ENCODE results near the gene CASTOR1.
A peak's percentile ranks its signal among the peaks of the same experiment; 100 is the strongest.

Gene CASTOR1

GRCh38 chr22:30262917-30263741, 26.2 kb downstream of the CASTOR1 start:
- 12% methylated on average over 19 of the region's 27 CpGs for WGBS (ENCODE audit: insufficient coverage)
- Histone ChIP-seq H3K27me3 (replicated peaks in 2 of 5; ENCODE audit: control insufficient read depth in 4 of 5, insufficient read depth in 5 of 5, low read length in 4 of 5) (no peaks in the 10 kb centered on the region), H3K4me3 (ENCODE audit: control insufficient read depth in 1 of 7, extremely low read depth in 1 of 7, insufficient read depth in 4 of 7, low read depth in 2 of 7, low read length in 6 of 7) (peak overlapping the region in 4 of 7 experiments; percentile 25 to 53 (median 40)), H3K9me3 (ENCODE audit: control extremely low read depth in 1 of 5, control insufficient read depth in 4 of 5, insufficient read depth in 2 of 5, low read depth in 1 of 5, low read length in 4 of 5) (no peaks in the 10 kb centered on the region), H3K27ac (ENCODE audit: insufficient read depth in 1 of 2, low read depth in 1 of 2, low read length in 2 of 2, poor library complexity in 1 of 2, severe bottlenecking in 2 of 2) (peak overlapping the region in 1 of 2 experiments; percentile 76), H3K4me1 (ENCODE audit: control extremely low read depth in 1 of 4, control insufficient read depth in 4 of 4, insufficient read depth in 4 of 4, low read length in 3 of 4) (peaks cover 6 to 92% (median 74%) of the 10 kb centered on the region in 4 experiments), H3K36me3 (ENCODE audit: control insufficient read depth in 4 of 4, insufficient read depth in 4 of 4, low read length in 3 of 4) (peaks cover 0 to 28% (median 3%) of the 10 kb centered on the region in 4 experiments)
- DNase-seq: peak; percentile 86 to 97 (median 95)
- ChIA-PET POLR2A (interaction anchor here (0.8 to 1.7 kb wide), 5 partner anchors 14 to 28 kb away, joined by 3 to 4 read pairs (median 4); no protein-coding TSS in a partner anchor), CTCF (interaction anchor here (0.8 to 1.3 kb wide), 8 partner anchors 37 to 158 kb away, joined by 3 to 5 read pairs (median 4); no protein-coding TSS in a partner anchor)

- Histone ChIP-seq H3K36me3 (ENCODE audit: control insufficient read depth in 4 of 4, insufficient read depth in 4 of 4, low read length in 3 of 4) (peaks cover 0 to 28% (median 3%) of the 10 kb centered on the region in 4 experiments), H3K9me3 (ENCODE audit: control extremely low read depth in 1 of 5, control insufficient read depth in 4 of 5, insufficient read depth in 2 of 5, low read depth in 1 of 5, low read length in 4 of 5) (no peaks in the 10 kb centered on the region), H3K27me3 (replicated peaks in 2 of 5; ENCODE audit: control insufficient read depth in 4 of 5, insufficient read depth in 5 of 5, low read length in 4 of 5) (no peaks in the 10 kb centered on the region), H3K4me3 (ENCODE audit: control insufficient read depth in 1 of 7, extremely low read depth in 1 of 7, insufficient read depth in 4 of 7, low read depth in 2 of 7, low read length in 6 of 7) (peak overlapping the region in 1 of 7 experiments; percentile 30), H3K4me1 (ENCODE audit: control extremely low read depth in 1 of 4, control insufficient read depth in 4 of 4, insufficient read depth in 4 of 4, low read length in 3 of 4) (peaks cover 6 to 91% (median 68%) of the 10 kb centered on the region in 4 experiments), H3K27ac (ENCODE audit: insufficient read depth in 1 of 2, low read depth in 1 of 2, low read length in 2 of 2, poor library complexity in 1 of 2, severe bottlenecking in 2 of 2) (no peak overlapping the region)
- CTCF ChIA-PET: interaction anchor here (1.4 kb wide), 1 partner anchor 124 kb away, joined by 4 read pairs; no protein-coding TSS in a partner anchor
- WGBS (ENCODE audit: insufficient coverage): 89% methylated on average over 4 of the region's 4 CpGs
- POLR2A ChIA-PET: no interaction called here
- DNase-seq: no peak
These were observed 27.2 kb downstream of the CASTOR1 start for GRCh38 chr22:30262112-30262511.

DNA sequence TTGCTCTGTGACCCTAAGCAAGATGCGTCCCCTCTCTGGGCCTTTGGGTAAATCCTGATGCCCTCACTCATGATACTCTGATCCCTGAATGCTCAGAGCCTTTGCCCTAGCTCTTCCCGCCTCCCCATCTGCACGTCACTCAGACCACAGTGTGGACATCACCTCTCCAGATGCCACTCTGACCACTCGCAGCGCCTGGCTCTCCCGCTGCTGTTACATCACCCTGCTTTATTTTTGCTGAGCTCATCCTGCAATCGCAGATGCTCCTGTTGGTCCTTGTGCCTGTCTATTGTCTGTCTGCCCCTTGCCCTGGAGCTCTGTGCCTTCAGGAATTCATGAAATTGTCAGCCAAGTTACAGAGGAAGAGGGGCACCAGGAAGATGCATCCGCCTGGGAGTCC, 28.2 kb downstream of the CASTOR1 start:
- no peak for DNase-seq
- Histone ChIP-seq H3K36me3 (ENCODE audit: control insufficient read depth in 4 of 4, insufficient read depth in 4 of 4, low read length in 3 of 4) (peaks cover 0 to 28% (median 3%) of the 10 kb centered on the region in 4 experiments), H3K27me3 (replicated peaks in 2 of 5; ENCODE audit: control insufficient read depth in 4 of 5, insufficient read depth in 5 of 5, low read length in 4 of 5) (no peaks in the 10 kb centered on the region), H3K9me3 (ENCODE audit: control extremely low read depth in 1 of 5, control insufficient read depth in 4 of 5, insufficient read depth in 2 of 5, low read depth in 1 of 5, low read length in 4 of 5) (no peaks in the 10 kb centered on the region), H3K4me3 (ENCODE audit: control insufficient read depth in 1 of 7, extremely low read depth in 1 of 7, insufficient read depth in 4 of 7, low read depth in 2 of 7, low read length in 6 of 7) (no peak overlapping the region), H3K27ac (ENCODE audit: insufficient read depth in 1 of 2, low read depth in 1 of 2, low read length in 2 of 2, poor library complexity in 1 of 2, severe bottlenecking in 2 of 2) (no peak overlapping the region), H3K4me1 (ENCODE audit: control extremely low read depth in 1 of 4, control insufficient read depth in 4 of 4, insufficient read depth in 4 of 4, low read length in 3 of 4) (peaks cover 6 to 87% (median 61%) of the 10 kb centered on the region in 4 experiments)
- 93% methylated on average over 8 of the region's 8 CpGs for WGBS (ENCODE audit: insufficient coverage)
- POLR2A ChIA-PET: no interaction called here
- CTCF ChIA-PET: interaction anchor here (0.7 to 1.7 kb wide), 6 partner anchors 9 to 149 kb away, joined by 3 to 5 read pairs (median 4); no protein-coding TSS in a partner anchor

DNA sequence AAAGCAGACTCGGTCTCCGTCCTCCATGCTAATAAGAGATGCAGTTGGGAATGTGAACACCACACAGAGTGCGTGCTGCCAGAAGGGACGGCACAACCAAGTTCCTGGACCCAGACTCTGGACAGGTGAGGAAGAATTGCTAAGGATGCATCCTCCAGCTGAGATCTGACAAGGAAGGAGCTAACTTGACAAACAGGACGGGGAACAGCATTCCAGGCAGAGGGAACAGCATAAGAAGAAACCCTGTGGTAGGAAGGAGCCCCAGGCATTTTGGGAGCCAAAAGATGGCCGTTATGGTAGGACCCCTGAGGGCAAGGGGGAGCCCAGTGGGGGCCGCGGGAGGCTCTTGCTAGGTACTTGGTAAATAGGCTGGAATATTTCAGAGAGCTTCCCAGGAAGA, 28.6 kb downstream of the CASTOR1 start:
- DNase-seq: no peak
- Histone ChIP-seq H3K27ac (ENCODE audit: insufficient read depth in 1 of 2, low read depth in 1 of 2, low read length in 2 of 2, poor library complexity in 1 of 2, severe bottlenecking in 2 of 2) (no peak overlapping the region), H3K36me3 (ENCODE audit: control insufficient read depth in 4 of 4, insufficient read depth in 4 of 4, low read length in 3 of 4) (peaks cover 0 to 28% (median 3%) of the 10 kb centered on the region in 4 experiments), H3K4me1 (ENCODE audit: control extremely low read depth in 1 of 4, control insufficient read depth in 4 of 4, insufficient read depth in 4 of 4, low read length in 3 of 4) (peaks cover 6 to 86% (median 59%) of the 10 kb centered on the region in 4 experiments), H3K9me3 (ENCODE audit: control extremely low read depth in 1 of 5, control insufficient read depth in 4 of 5, insufficient read depth in 2 of 5, low read depth in 1 of 5, low read length in 4 of 5) (no peaks in the 10 kb centered on the region), H3K27me3 (replicated peaks in 2 of 5; ENCODE audit: control insufficient read depth in 4 of 5, insufficient read depth in 5 of 5, low read length in 4 of 5) (no peaks in the 10 kb centered on the region), H3K4me3 (ENCODE audit: control insufficient read depth in 1 of 7, extremely low read depth in 1 of 7, insufficient read depth in 4 of 7, low read depth in 2 of 7, low read length in 6 of 7) (no peak overlapping the region)
- CTCF ChIA-PET: interaction anchor here (0.7 to 1.7 kb wide), 7 partner anchors 10 to 148 kb away, joined by 3 to 5 read pairs (median 3); no protein-coding TSS in a partner anchor
- POLR2A ChIA-PET: no interaction called here
- WGBS (ENCODE audit: insufficient coverage): 100% methylated on average over 6 of the region's 8 CpGs

DNA sequence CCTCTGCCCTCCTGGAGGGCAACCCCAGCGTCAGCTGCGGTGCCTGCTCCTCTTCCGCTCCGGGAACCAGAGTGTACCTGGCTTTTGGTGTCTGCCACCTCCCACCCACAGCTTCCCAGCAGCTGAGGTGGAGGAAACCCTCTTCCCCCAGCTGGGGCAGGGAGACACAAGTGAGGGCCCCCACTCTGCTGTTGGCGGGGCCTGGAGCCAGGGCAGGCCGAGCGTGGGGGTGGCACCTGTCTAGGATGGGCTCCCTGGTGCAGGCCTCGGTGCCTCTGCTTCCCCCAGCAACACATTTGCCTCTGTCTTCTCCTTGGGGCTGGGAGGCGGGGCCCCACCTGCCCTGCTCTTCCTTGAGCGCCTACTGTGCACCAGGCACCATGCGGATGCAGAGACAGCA, 29.0 kb downstream of the CASTOR1 start:
- ChIA-PET CTCF (interaction anchor here (1.0 to 1.7 kb wide), 5 partner anchors 14 to 148 kb away, joined by 3 to 4 read pairs (median 3); no protein-coding TSS in a partner anchor), POLR2A (no interaction called here)
- H3K9me3 ChIP-seq (ENCODE audit: control extremely low read depth in 1 of 5, control insufficient read depth in 4 of 5, insufficient read depth in 2 of 5, low read depth in 1 of 5, low read length in 4 of 5): no peaks in the 10 kb centered on the region
- DNase-seq: no peak
- no peak overlapping the region for H3K4me3 ChIP-seq (ENCODE audit: control insufficient read depth in 1 of 7, extremely low read depth in 1 of 7, insufficient read depth in 4 of 7, low read depth in 2 of 7, low read length in 6 of 7)
- no peaks in the 10 kb centered on the region for H3K27me3 ChIP-seq (replicated peaks in 2 of 5; ENCODE audit: control insufficient read depth in 4 of 5, insufficient read depth in 5 of 5, low read length in 4 of 5)
- peaks cover 4 to 82% (median 56%) of the 10 kb centered on the region in 4 experiments for H3K4me1 ChIP-seq (ENCODE audit: control extremely low read depth in 1 of 4, control insufficient read depth in 4 of 4, insufficient read depth in 4 of 4, low read length in 3 of 4)
- H3K27ac ChIP-seq (ENCODE audit: insufficient read depth in 1 of 2, low read depth in 1 of 2, low read length in 2 of 2, poor library complexity in 1 of 2, severe bottlenecking in 2 of 2): no peak overlapping the region
- H3K36me3 ChIP-seq (ENCODE audit: control insufficient read depth in 4 of 4, insufficient read depth in 4 of 4, low read length in 3 of 4): peaks cover 0 to 28% (median 3%) of the 10 kb centered on the region in 4 experiments
- 90% methylated on average over 8 of the region's 11 CpGs for WGBS (ENCODE audit: insufficient coverage)

- 88% methylated on average over 5 of the region's 6 CpGs for WGBS (ENCODE audit: insufficient coverage)
- no peaks in the 10 kb centered on the region for H3K27me3 ChIP-seq (replicated peaks in 2 of 5; ENCODE audit: control insufficient read depth in 4 of 5, insufficient read depth in 5 of 5, low read length in 4 of 5)
- no peaks in the 10 kb centered on the region for H3K36me3 ChIP-seq (ENCODE audit: control insufficient read depth in 4 of 4, insufficient read depth in 4 of 4, low read length in 3 of 4)
- no peaks in the 10 kb centered on the region for H3K9me3 ChIP-seq (ENCODE audit: control extremely low read depth in 1 of 5, control insufficient read depth in 4 of 5, insufficient read depth in 2 of 5, low read depth in 1 of 5, low read length in 4 of 5)
- no peak for DNase-seq
- ChIA-PET POLR2A (interaction anchor here (0.6 kb wide), 1 partner anchor 153 kb away, joined by 6 read pairs; no protein-coding TSS in a partner anchor), CTCF (interaction anchor here (0.7 to 2.4 kb wide), 6 partner anchors 27 to 168 kb away, joined by 3 to 8 read pairs (median 3); no protein-coding TSS in a partner anchor)
- H3K27ac ChIP-seq (ENCODE audit: insufficient read depth in 1 of 2, low read depth in 1 of 2, low read length in 2 of 2, poor library complexity in 1 of 2, severe bottlenecking in 2 of 2): no peak overlapping the region
- peaks cover 0 to 57% (median 32%) of the 10 kb centered on the region in 4 experiments for H3K4me1 ChIP-seq (ENCODE audit: control extremely low read depth in 1 of 4, control insufficient read depth in 4 of 4, insufficient read depth in 4 of 4, low read length in 3 of 4)
- no peak overlapping the region for H3K4me3 ChIP-seq (ENCODE audit: control insufficient read depth in 1 of 7, extremely low read depth in 1 of 7, insufficient read depth in 4 of 7, low read depth in 2 of 7, low read length in 6 of 7)
These were observed 35.0 kb downstream of the CASTOR1 start for GRCh38 chr22:30254314-30254713.
